WTC11 (cell line): ENCODE results near the gene TMEM254. TPM values are rescaled to one million over a fixed set of nuclear protein-coding genes. Genes with fewer than 3 reads are reported as not detected.

ENCODE experiments used
- ATAC-seq: fragments of 200-7000 bp; cut with Tn5 transposase; 2 replicates; pipeline ENCODE4 v1.10.0; 2021; ENCODE audit warnings: mild to moderate bottlenecking, moderate library complexity
- CTCF ChIA-PET: fragments of 300-600 bp; sonication (Branson Sonifier 250); formaldehyde crosslinking; loops from one replicate; lab custom pipeline; 2021; ENCODE audit warnings: antibody characterized with exemption; lab: Charles Lee
- POLR2A ChIA-PET: fragments of 350-600 bp; sonication (Branson Sonifier 250); formaldehyde crosslinking; loops from one replicate; lab custom pipeline; 2021; ENCODE audit warnings: antibody characterized with exemption; lab: Charles Lee
- DNase-seq: peaks from one replicate; pipeline ENCODE4 v3.0.0; 2021; ENCODE audit warnings: low spot score
- H3K27ac Mint-ChIP-seq: 2 replicates; pipeline ENCODE4 v1.8.0; 2021; ENCODE audit warnings: mixed read lengths
- H3K27me3 Mint-ChIP-seq: 2 replicates; pipeline ENCODE4 v1.8.0; 2021; ENCODE audit warnings: low read depth, mild to moderate bottlenecking, moderate library complexity, mixed read lengths
- H3K36me3 Mint-ChIP-seq: 2 replicates; pipeline ENCODE4 v1.8.0; 2021; ENCODE audit warnings: mixed read lengths
- H3K4me1 Mint-ChIP-seq: 2 replicates; pipeline ENCODE4 v1.8.0; 2022; ENCODE audit warnings: mixed read lengths
- H3K4me3 Mint-ChIP-seq: 2 replicates; pipeline ENCODE4 v1.8.0; 2021; ENCODE audit warnings: mild to moderate bottlenecking, moderate library complexity, mixed read lengths
- H3K9me3 Mint-ChIP-seq: 2 replicates; pipeline ENCODE4 v1.8.0; 2021; ENCODE audit warnings: mixed read lengths
- AFF4 ChIP-seq: sonication (generic); formaldehyde crosslinking; IDR thresholded peaks from 2 replicates; pipeline ENCODE4 v1.8.1; 2023; ENCODE audit warnings: mild to moderate bottlenecking, missing genetic modification reagents, borderline replicate concordance
- ATF1 ChIP-seq: sonication (generic); formaldehyde crosslinking; IDR thresholded peaks from 2 replicates; pipeline ENCODE4 v1.8.1; 2023; ENCODE audit warnings: mild to moderate bottlenecking, moderate library complexity, missing genetic modification reagents
- CREM ChIP-seq: sonication (generic); formaldehyde crosslinking; IDR thresholded peaks from 2 replicates; pipeline ENCODE4 v1.8.1; 2022; ENCODE audit warnings: mild to moderate bottlenecking, missing genetic modification reagents, moderate library complexity
- FOXP1 ChIP-seq: sonication (generic); formaldehyde crosslinking; IDR thresholded peaks from 2 replicates; pipeline ENCODE4 v1.8.0; 2022; ENCODE audit warnings: missing genetic modification reagents, mild to moderate bottlenecking, moderate library complexity, borderline replicate concordance
- JAZF1 ChIP-seq: fragments of 250-450 bp; sonication (Bioruptor Pico); IDR thresholded peaks from 2 replicates; pipeline ENCODE4 v1.9.0; 2021; ENCODE audit warnings: moderate library complexity, mild to moderate bottlenecking, inconsistent platforms
- KAT7 ChIP-seq: sonication (generic); formaldehyde crosslinking; IDR thresholded peaks from 2 replicates; pipeline ENCODE4 v1.8.1; 2023; ENCODE audit warnings: missing genetic modification reagents, mild to moderate bottlenecking, borderline replicate concordance
- NFE2L1 ChIP-seq: sonication (generic); formaldehyde crosslinking; IDR thresholded peaks from 2 replicates; pipeline ENCODE4 v1.8.1; 2023; ENCODE audit warnings: missing genetic modification reagents
- NR2C2 ChIP-seq: sonication (generic); formaldehyde crosslinking; IDR thresholded peaks from 2 replicates; pipeline ENCODE4 v1.8.0; 2022; ENCODE audit warnings: mild to moderate bottlenecking, missing genetic modification reagents
- RELA ChIP-seq: sonication (generic); formaldehyde crosslinking; IDR thresholded peaks from 2 replicates; pipeline ENCODE4 v1.8.1; 2022; ENCODE audit warnings: missing genetic modification reagents, mild to moderate bottlenecking, borderline replicate concordance
- TCF7 ChIP-seq: sonication (generic); formaldehyde crosslinking; IDR thresholded peaks from 2 replicates; pipeline ENCODE4 v1.8.0; 2022; ENCODE audit warnings: mild to moderate bottlenecking, low read depth, missing genetic modification reagents, moderate library complexity
- ZBTB43 ChIP-seq: sonication (generic); formaldehyde crosslinking; IDR thresholded peaks from 2 replicates; pipeline ENCODE4 v1.8.1; 2023; ENCODE audit warnings: mild to moderate bottlenecking, missing genetic modification reagents
- ZNF232 ChIP-seq: sonication (generic); formaldehyde crosslinking; IDR thresholded peaks from 2 replicates; pipeline ENCODE4 v1.8.0; 2022; ENCODE audit warnings: mild to moderate bottlenecking, missing genetic modification reagents
- ZNF281 ChIP-seq: sonication (generic); formaldehyde crosslinking; IDR thresholded peaks from 2 replicates; pipeline ENCODE4 v1.8.0; 2023; ENCODE audit warnings: mild to moderate bottlenecking, missing genetic modification reagents
- ZNF317 ChIP-seq: sonication (generic); formaldehyde crosslinking; IDR thresholded peaks from 2 replicates; pipeline ENCODE4 v1.8.1; 2023; ENCODE audit warnings: low read depth, mild to moderate bottlenecking, moderate library complexity, missing genetic modification reagents, borderline replicate concordance
- ZNF396 ChIP-seq: fragments of 250-450 bp; sonication (Bioruptor Pico); IDR thresholded peaks from 2 replicates; pipeline ENCODE4 v1.8.0; 2021; ENCODE audit warnings: mild to moderate bottlenecking, moderate library complexity, borderline replicate concordance
- total RNA-seq: library from RNA; stranded (reverse); gene quantifications from 3 replicates; pipeline ENCODE4 v1.2.3, GENCODE V29; 2021
- TF ChIP-seq, protein P1 (sequence below): sonication (generic); formaldehyde crosslinking; IDR thresholded peaks from 2 replicates; pipeline ENCODE4 v1.8.0; 2022; ENCODE audit warnings: mild to moderate bottlenecking, missing genetic modification reagents
- TF ChIP-seq, protein P2 (sequence below): fragments of 250-450 bp; sonication (Bioruptor Pico); conservative IDR thresholded peaks from 2 replicates; pipeline ENCODE4 v1.9.0; 2021; ENCODE audit warnings: mild to moderate bottlenecking
- TF ChIP-seq, protein P3 (sequence below): fragments of 250-450 bp; sonication (Bioruptor Pico); IDR thresholded peaks from 2 replicates; pipeline ENCODE4 v2.1.2; 2022; ENCODE audit warnings: mild to moderate bottlenecking, moderate library complexity

Gene TMEM254
- total RNA-seq, 1 experiment from 2014 or later, result 18.5 TPM

DNA sequence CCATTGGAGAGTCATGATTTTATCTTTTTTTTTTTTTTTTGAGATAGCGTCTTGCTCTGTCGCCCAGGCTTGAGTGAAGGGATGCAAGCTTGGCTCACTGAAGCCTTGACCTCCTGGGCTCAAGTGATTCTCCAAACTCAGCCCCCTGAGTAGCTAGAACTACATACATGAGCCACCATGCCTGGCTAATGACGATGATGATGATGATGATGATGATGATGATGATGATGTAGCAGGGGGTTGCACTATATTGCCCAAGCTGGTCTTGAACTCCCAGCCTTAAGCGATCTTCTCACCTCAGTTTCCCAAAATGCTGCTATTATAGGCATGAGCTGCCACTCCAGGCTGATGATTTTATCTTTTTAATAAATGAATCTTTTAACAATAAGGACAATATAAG is 40.2 kb downstream of the TMEM254 start:
- ChIA-PET POLR2A (interaction anchor here (0.6 to 0.7 kb wide), 2 partner anchors 15 to 234 kb away, joined by 3 read pairs; no protein-coding TSS in a partner anchor), CTCF (interaction anchor here (0.6 to 1.9 kb wide), 4 partner anchors 15 to 60 kb away, joined by 3 to 11 read pairs (median 4); no protein-coding TSS in a partner anchor)
- ATAC-seq (no peak), DNase-seq (no peak)
- Mint-ChIP-seq H3K36me3 (no peaks in the 10 kb centered on the region), H3K27ac (no peak overlapping the region), H3K27me3 (peaks cover 9% of the 10 kb centered on the region), H3K9me3 (peaks cover 11% of the 10 kb centered on the region), H3K4me3 (no peak overlapping the region), H3K4me1 (no peaks in the 10 kb centered on the region)
- TF ChIP-seq CREM (CRISPR knock-in tag), result no peak
- TF ChIP-seq ZNF396 (CRISPR knock-in tag), result no peak
- TF ChIP-seq ZNF232 (CRISPR knock-in tag), result no peak
- no peak for TF ChIP-seq AFF4 (CRISPR knock-in tag)
- TF ChIP-seq, protein P1, sequence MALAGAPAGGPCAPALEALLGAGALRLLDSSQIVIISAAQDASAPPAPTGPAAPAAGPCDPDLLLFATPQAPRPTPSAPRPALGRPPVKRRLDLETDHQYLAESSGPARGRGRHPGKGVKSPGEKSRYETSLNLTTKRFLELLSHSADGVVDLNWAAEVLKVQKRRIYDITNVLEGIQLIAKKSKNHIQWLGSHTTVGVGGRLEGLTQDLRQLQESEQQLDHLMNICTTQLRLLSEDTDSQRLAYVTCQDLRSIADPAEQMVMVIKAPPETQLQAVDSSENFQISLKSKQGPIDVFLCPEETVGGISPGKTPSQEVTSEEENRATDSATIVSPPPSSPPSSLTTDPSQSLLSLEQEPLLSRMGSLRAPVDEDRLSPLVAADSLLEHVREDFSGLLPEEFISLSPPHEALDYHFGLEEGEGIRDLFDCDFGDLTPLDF (CRISPR knock-in tag), result no peak
- TF ChIP-seq, protein P2, sequence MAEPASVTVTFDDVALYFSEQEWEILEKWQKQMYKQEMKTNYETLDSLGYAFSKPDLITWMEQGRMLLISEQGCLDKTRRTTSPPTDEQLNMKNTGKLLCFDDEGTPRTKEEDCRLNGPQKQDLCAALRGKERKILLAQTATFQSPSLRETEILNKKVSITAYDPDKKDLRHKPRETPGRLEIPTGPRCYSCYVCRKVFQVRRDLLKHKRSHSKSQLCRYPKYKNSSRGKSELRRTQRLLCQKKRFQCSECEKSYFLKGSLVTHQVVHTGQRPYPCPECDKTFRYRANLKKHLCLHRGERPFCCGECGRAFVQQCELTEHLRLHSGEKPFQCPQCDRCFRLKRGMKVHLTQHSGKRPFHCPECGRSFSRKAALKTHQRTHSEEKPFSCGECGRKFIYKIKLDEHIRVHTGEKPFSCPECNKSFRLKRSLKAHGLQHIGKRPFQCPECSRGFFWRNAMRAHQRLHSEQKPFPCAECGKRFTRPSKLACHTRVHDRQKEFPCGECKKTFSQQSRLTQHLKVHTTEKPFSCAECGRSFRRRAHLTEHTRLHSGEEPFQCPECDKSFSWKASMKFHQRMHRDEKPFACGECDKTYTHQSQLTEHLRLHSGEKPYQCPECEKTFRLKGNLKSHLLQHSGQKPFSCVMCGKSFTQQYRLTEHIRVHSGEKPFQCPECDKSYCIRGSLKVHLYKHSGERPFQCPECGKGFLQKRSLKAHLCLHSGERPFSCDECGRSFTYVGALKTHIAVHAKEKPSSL (CRISPR knock-in tag), result no peak
- no peak for TF ChIP-seq JAZF1
- no peak for TF ChIP-seq NR2C2 (CRISPR knock-in tag)
- TF ChIP-seq ZNF317, result no peak

DNA sequence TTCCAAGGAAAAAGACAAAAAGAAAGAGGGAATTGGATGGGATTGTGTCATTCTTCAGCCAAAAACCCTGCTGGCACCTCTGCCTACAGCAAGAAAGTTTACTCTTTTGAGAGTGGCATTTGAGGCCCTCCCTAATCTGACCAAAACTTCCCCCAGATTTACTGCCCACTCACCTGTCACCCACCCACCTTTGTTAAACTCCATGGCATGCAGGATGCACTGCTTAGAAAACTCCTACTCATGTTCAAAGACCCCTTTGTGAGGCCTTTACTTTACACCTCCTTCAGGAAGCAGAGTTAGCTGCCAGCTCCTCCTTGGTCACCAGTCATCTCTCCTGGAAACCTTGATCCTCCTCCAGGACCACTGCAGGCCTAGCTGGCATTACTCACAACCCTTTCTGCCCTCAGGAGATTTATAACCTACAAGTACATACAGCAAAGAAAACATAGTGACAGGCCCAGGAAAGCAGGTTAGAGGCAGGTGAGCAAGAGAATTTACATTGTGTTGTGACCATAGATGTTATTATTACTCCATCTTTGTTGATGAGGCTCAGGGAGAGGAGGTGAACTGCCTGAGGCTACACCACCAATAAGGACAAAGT is 43.7 kb downstream of the TMEM254 start:
- no peaks in the 10 kb centered on the region; the same call in none of the 2 replicates for H3K4me1 Mint-ChIP-seq
- no peak overlapping the region for H3K27ac Mint-ChIP-seq
- H3K36me3 Mint-ChIP-seq, result no peaks in the 10 kb centered on the region
- TF ChIP-seq NFE2L1 (CRISPR knock-in tag) (no peak), KAT7 (CRISPR knock-in tag) (no peak), ZBTB43 (no peak), RELA (CRISPR knock-in tag) (no peak), TCF7 (no peak), ZNF281 (no peak), ATF1 (CRISPR knock-in tag) (no peak), FOXP1 (CRISPR knock-in tag) (no peak)
- TF ChIP-seq, protein P1 (CRISPR knock-in tag), result no peak
- TF ChIP-seq, protein P3, sequence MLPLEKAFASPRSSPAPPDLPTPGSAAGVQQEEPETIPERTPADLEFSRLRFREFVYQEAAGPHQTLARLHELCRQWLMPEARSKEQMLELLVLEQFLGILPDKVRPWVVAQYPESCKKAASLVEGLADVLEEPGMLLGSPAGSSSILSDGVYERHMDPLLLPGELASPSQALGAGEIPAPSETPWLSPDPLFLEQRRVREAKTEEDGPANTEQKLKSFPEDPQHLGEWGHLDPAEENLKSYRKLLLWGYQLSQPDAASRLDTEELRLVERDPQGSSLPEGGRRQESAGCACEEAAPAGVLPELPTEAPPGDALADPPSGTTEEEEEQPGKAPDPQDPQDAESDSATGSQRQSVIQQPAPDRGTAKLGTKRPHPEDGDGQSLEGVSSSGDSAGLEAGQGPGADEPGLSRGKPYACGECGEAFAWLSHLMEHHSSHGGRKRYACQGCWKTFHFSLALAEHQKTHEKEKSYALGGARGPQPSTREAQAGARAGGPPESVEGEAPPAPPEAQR, result no peak
- H3K4me3 Mint-ChIP-seq, result no peak overlapping the region
- no peak for ATAC-seq
- H3K9me3 Mint-ChIP-seq, result peaks cover 11% of the 10 kb centered on the region
- no peak for DNase-seq
- ChIA-PET POLR2A (no interaction called here), CTCF (interaction anchor here (0.8 kb wide), 1 partner anchor 8 kb away, joined by 3 read pairs; no protein-coding TSS in a partner anchor)
- H3K27me3 Mint-ChIP-seq, result peaks cover 9% of the 10 kb centered on the region
